Measurements from ENCODE around the gene THRAP3. TPM values are rescaled to one million over a fixed set of nuclear protein-coding genes. Genes with fewer than 3 reads are reported as not detected.
A peak's percentile ranks its signal among the peaks of the same experiment; 100 is the strongest.

THRAP3 gene
- total RNA-seq, 1 donor, result 127 TPM

DNA sequence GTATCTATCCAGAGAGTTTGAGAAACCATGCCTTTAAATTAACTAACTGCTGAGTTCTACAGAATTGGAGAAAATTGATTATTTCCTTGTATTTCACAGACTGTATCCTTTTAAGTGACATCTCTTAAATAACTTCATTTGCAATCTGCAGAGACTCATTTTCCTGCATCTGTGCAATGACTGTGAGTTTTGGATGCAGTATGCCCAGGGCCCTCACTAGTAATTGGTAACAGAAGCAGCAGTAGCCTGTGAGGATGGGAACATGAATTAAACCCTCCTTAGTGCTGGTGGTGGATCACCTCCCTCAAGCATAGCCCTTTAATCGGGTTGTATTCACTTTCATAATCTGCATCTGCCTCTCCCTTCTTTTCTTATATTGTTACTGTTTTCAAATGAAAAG, 60.3 kb downstream of the THRAP3 start:
- H3K9me3 ChIP-seq (ENCODE audit: low read depth, low read length), result no peaks in the 10 kb centered on the region
- H3K36me3 ChIP-seq (ENCODE audit: insufficient read depth, low read length), result peaks cover 71% of the 10 kb centered on the region
- peaks cover 7% of the 10 kb centered on the region for H3K4me1 ChIP-seq (ENCODE audit: insufficient read depth, low read length)
- H3K79me2 ChIP-seq (ENCODE audit: insufficient read depth, low read length), result peaks cover 83% of the 10 kb centered on the region
- peaks cover 14% of the 10 kb centered on the region for H4K20me1 ChIP-seq (ENCODE audit: insufficient read depth, low read length)
- no peak overlapping the region for H2AFZ ChIP-seq (ENCODE audit: low read length)
- DNase-seq (ENCODE audit: insufficient read length, low spot score, missing footprints), result peak; percentile 39
- TF ChIP-seq, protein P1, sequence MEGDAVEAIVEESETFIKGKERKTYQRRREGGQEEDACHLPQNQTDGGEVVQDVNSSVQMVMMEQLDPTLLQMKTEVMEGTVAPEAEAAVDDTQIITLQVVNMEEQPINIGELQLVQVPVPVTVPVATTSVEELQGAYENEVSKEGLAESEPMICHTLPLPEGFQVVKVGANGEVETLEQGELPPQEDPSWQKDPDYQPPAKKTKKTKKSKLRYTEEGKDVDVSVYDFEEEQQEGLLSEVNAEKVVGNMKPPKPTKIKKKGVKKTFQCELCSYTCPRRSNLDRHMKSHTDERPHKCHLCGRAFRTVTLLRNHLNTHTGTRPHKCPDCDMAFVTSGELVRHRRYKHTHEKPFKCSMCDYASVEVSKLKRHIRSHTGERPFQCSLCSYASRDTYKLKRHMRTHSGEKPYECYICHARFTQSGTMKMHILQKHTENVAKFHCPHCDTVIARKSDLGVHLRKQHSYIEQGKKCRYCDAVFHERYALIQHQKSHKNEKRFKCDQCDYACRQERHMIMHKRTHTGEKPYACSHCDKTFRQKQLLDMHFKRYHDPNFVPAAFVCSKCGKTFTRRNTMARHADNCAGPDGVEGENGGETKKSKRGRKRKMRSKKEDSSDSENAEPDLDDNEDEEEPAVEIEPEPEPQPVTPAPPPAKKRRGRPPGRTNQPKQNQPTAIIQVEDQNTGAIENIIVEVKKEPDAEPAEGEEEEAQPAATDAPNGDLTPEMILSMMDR (IDR thresholded peaks at IDR 0.05; ENCODE audit: extremely low read depth, low read depth, low read length), result no peak
- H3K4me3 ChIP-seq (ENCODE audit: insufficient read depth, low read length), result no peak overlapping the region
- peak overlapping the region; percentile 29 for H3K27ac ChIP-seq (ENCODE audit: low read depth, low read length)
- H3K4me2 ChIP-seq (ENCODE audit: insufficient read depth, low read length), result no peak overlapping the region
- no peaks in the 10 kb centered on the region for H3K27me3 ChIP-seq (ENCODE audit: insufficient read depth, low read length)

DNA sequence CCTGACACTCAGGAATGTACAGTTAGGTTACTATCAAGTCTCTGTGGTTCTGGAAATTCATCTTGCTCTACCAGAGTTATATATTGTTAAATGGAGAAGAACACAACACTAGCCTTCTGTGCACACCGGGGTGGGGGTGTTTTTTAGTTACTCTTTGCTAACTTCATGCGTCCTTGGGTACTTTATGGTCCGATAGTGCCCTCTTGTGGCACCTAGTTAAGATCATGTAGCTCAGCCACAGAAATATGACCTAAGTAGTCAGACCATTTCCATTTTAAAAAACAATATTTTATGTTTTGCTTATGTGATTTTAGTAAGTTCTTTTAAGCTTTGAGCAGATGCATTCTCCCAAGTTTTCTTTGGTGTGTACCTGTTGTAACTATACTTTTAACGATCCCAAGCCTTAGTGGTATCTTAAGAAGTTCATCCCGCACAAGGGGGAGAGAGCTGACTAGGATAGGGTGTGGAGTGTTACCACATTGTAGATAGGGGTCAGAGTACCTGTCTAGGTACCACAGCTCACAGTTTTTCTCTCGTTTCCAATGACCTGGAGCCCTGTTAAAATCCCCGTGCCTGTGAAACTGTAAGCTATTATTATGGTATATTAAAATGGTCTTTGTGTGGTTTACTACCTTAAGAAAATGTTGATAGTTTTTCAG, 61.3 kb downstream of the THRAP3 start:
- no peak overlapping the region for H3K4me2 ChIP-seq (ENCODE audit: insufficient read depth, low read length)
- H3K27me3 ChIP-seq (ENCODE audit: insufficient read depth, low read length), result no peaks in the 10 kb centered on the region
- TF ChIP-seq, protein P1 (IDR thresholded peaks at IDR 0.05; ENCODE audit: extremely low read depth, low read depth, low read length), result peak; percentile 86
- H3K36me3 ChIP-seq (ENCODE audit: insufficient read depth, low read length), result peaks cover 75% of the 10 kb centered on the region
- H3K9me3 ChIP-seq (ENCODE audit: low read depth, low read length), result no peaks in the 10 kb centered on the region
- peaks cover 5% of the 10 kb centered on the region for H4K20me1 ChIP-seq (ENCODE audit: insufficient read depth, low read length)
- H3K79me2 ChIP-seq (ENCODE audit: insufficient read depth, low read length), result peaks cover 81% of the 10 kb centered on the region
- H3K27ac ChIP-seq (ENCODE audit: low read depth, low read length), result peak overlapping the region; percentile 55
- H2AFZ ChIP-seq (ENCODE audit: low read length), result no peak overlapping the region
- peak; percentile 95 for DNase-seq (ENCODE audit: insufficient read length, low spot score, missing footprints)
- no peak overlapping the region for H3K4me3 ChIP-seq (ENCODE audit: insufficient read depth, low read length)
- H3K4me1 ChIP-seq (ENCODE audit: insufficient read depth, low read length), result peaks cover 7% of the 10 kb centered on the region

DNA sequence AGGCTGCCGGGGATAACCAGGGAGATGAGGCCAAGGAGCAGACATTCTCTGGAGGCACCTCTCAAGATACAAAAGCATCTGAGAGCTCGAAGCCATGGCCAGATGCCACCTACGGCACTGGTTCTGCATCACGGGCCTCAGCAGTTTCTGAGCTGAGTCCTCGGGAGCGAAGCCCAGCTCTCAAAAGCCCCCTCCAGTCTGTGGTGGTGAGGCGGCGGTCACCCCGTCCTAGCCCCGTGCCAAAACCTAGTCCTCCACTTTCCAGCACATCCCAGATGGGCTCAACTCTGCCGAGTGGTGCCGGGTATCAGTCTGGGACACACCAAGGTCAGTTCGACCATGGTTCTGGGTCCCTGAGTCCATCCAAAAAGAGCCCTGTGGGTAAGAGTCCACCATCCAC, 62.6 kb downstream of the THRAP3 start:
- Histone ChIP-seq H3K4me2 (ENCODE audit: insufficient read depth, low read length) (no peak overlapping the region), H3K36me3 (ENCODE audit: insufficient read depth, low read length) (peaks cover 86% of the 10 kb centered on the region), H2AFZ (ENCODE audit: low read length) (no peak overlapping the region), H3K27ac (ENCODE audit: low read depth, low read length) (no peak overlapping the region), H3K27me3 (ENCODE audit: insufficient read depth, low read length) (no peaks in the 10 kb centered on the region), H4K20me1 (ENCODE audit: insufficient read depth, low read length) (peaks cover 7% of the 10 kb centered on the region), H3K4me3 (ENCODE audit: insufficient read depth, low read length) (no peak overlapping the region), H3K9me3 (ENCODE audit: low read depth, low read length) (no peaks in the 10 kb centered on the region), H3K4me1 (ENCODE audit: insufficient read depth, low read length) (peaks cover 7% of the 10 kb centered on the region), H3K79me2 (ENCODE audit: insufficient read depth, low read length) (peaks cover 82% of the 10 kb centered on the region)
- TF ChIP-seq, protein P1 (IDR thresholded peaks at IDR 0.05; ENCODE audit: extremely low read depth, low read depth, low read length), result no peak
- DNase-seq (ENCODE audit: insufficient read length, low spot score, missing footprints), result no peak

DNA sequence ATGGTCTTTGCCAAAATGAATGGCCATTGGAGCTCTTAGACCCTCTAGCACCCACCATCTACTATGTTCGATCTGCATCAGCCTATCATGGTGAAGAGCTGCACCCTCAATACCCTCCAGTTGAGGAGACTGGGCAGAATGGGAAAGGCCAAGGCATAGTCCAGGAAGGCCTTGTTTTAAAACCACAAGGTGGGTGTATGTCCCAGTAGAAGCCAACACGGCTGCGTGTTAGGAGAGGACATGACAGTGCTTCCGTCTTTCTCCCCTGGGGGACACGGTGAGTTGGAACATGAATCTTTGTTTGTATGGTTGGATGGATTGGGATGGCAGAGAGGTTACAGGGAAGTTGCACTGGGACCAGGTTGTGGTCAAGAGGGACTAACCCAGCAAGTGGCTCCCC, 63.4 kb downstream of the THRAP3 start:
- DNase-seq (ENCODE audit: insufficient read length, low spot score, missing footprints), result no peak
- TF ChIP-seq, protein P1 (IDR thresholded peaks at IDR 0.05; ENCODE audit: extremely low read depth, low read depth, low read length), result no peak
- Histone ChIP-seq H3K27me3 (ENCODE audit: insufficient read depth, low read length) (no peaks in the 10 kb centered on the region), H3K4me1 (ENCODE audit: insufficient read depth, low read length) (peaks cover 7% of the 10 kb centered on the region), H3K79me2 (ENCODE audit: insufficient read depth, low read length) (peaks cover 79% of the 10 kb centered on the region), H3K4me3 (ENCODE audit: insufficient read depth, low read length) (no peak overlapping the region), H3K4me2 (ENCODE audit: insufficient read depth, low read length) (no peak overlapping the region), H4K20me1 (ENCODE audit: insufficient read depth, low read length) (peaks cover 7% of the 10 kb centered on the region), H3K36me3 (ENCODE audit: insufficient read depth, low read length) (peaks cover 87% of the 10 kb centered on the region), H2AFZ (ENCODE audit: low read length) (no peak overlapping the region), H3K9me3 (ENCODE audit: low read depth, low read length) (no peaks in the 10 kb centered on the region), H3K27ac (ENCODE audit: low read depth, low read length) (peak overlapping the region; percentile 20)
